H9 (cell line): ENCODE results near the gene EFHD2. TPM values are rescaled to one million over a fixed set of nuclear protein-coding genes. Genes with fewer than 3 reads are reported as not detected.

Experiments
- DNase-seq: peaks from one replicate; pipeline ENCODE4 v3.0.0-alpha.2; 2017
- H2AFZ ChIP-seq: one replicate; pipeline ENCODE4 v1.6.1; 2013; ENCODE audit warnings: mild to moderate bottlenecking, low read length, control low read depth, moderate library complexity
- H2AK5ac ChIP-seq: 2 replicates; pipeline ENCODE4 v1.6.1; 2013; ENCODE audit warnings: low read length, control low read depth, mixed read lengths; ENCODE audit not compliant: insufficient read length
- H2BK120ac ChIP-seq: one replicate; pipeline ENCODE4 v1.6.1; 2013; ENCODE audit warnings: low read depth, mild to moderate bottlenecking, low read length, control low read depth, inconsistent platforms; ENCODE audit not compliant: poor library complexity, severe bottlenecking
- H2BK12ac ChIP-seq: 2 replicates; pipeline ENCODE4 v1.6.1; 2013; ENCODE audit warnings: low read length, control low read depth, mixed read lengths, low read depth; ENCODE audit not compliant: insufficient read length
- H2BK15ac ChIP-seq: 2 replicates; pipeline ENCODE4 v1.6.1; 2013; ENCODE audit warnings: low read depth, low read length, control low read depth
- H2BK20ac ChIP-seq: one replicate; pipeline ENCODE4 v1.6.1; 2013; ENCODE audit warnings: low read depth, mild to moderate bottlenecking, low read length, control low read depth, inconsistent platforms; ENCODE audit not compliant: poor library complexity, severe bottlenecking
- H2BK5ac ChIP-seq: 2 replicates; pipeline ENCODE4 v1.6.1; 2013; ENCODE audit warnings: low read length, control low read depth, mixed read lengths; ENCODE audit not compliant: insufficient read length
- H3K14ac ChIP-seq: 2 replicates; pipeline ENCODE4 v1.6.1; 2013; ENCODE audit warnings: low read length, control low read depth; ENCODE audit not compliant: insufficient read depth
- H3K18ac ChIP-seq: 2 replicates; pipeline ENCODE4 v1.6.1; 2013; ENCODE audit warnings: low read depth, mild to moderate bottlenecking, mixed read lengths, low read length, control low read depth; ENCODE audit not compliant: insufficient read length
- H3K23ac ChIP-seq: 2 replicates; pipeline ENCODE4 v1.6.1; 2013; ENCODE audit warnings: low read length, control low read depth, mixed read lengths, low read depth; ENCODE audit not compliant: insufficient read length
- H3K23me2 ChIP-seq: 2 replicates; pipeline ENCODE4 v1.6.1; 2013; ENCODE audit warnings: low read depth, mild to moderate bottlenecking, mixed read lengths, low read length, control low read depth; ENCODE audit not compliant: insufficient read length, poor library complexity, severe bottlenecking
- H3K27ac ChIP-seq: 2 replicates; pipeline ENCODE4 v1.5.1; 2013; ENCODE audit warnings: low read length, control low read depth, mixed read lengths, low read depth; ENCODE audit not compliant: insufficient read length
- H3K27me3 ChIP-seq: 2 replicates; pipeline ENCODE4 v1.6.1; 2013; ENCODE audit warnings: low read length, control low read depth, inconsistent platforms; ENCODE audit not compliant: insufficient read depth
- H3K4ac ChIP-seq: 2 replicates; pipeline ENCODE4 v1.6.1; 2013; ENCODE audit warnings: low read depth, mild to moderate bottlenecking, control low read depth, inconsistent platforms, low read length, moderate library complexity
- H3K4me1 ChIP-seq: 2 replicates; pipeline ENCODE4 v1.6.1; 2013; ENCODE audit warnings: low read length, control low read depth, inconsistent platforms; ENCODE audit not compliant: insufficient read depth
- H3K4me2 ChIP-seq: 2 replicates; pipeline ENCODE4 v1.6.1; 2013; ENCODE audit warnings: low read length, control low read depth, mixed read lengths; ENCODE audit not compliant: insufficient read length, insufficient read depth
- H3K56ac ChIP-seq: 2 replicates; pipeline ENCODE4 v1.6.1; 2013; ENCODE audit warnings: low read depth, mild to moderate bottlenecking, mixed read lengths, low read length, control low read depth; ENCODE audit not compliant: insufficient read length
- H3K79me1 ChIP-seq: 2 replicates; pipeline ENCODE4 v1.6.1; 2013; ENCODE audit warnings: low read depth, mild to moderate bottlenecking, moderate library complexity, low read length, control low read depth, inconsistent platforms; ENCODE audit not compliant: insufficient read depth, poor library complexity, severe bottlenecking
- H3K79me2 ChIP-seq: 2 replicates; pipeline ENCODE4 v1.6.1; 2013; ENCODE audit warnings: low read length, control low read depth, inconsistent platforms; ENCODE audit not compliant: insufficient read depth
- H3K9ac ChIP-seq: 2 replicates; pipeline ENCODE4 v1.6.1; 2013; ENCODE audit warnings: low read length, control low read depth, mixed read lengths; ENCODE audit not compliant: insufficient read length; ENCODE audit errors: extremely low read depth
- H3K9me3 ChIP-seq: one replicate; pipeline ENCODE4 v1.6.1; 2013; ENCODE audit warnings: low read depth, low read length, inconsistent platforms; ENCODE audit not compliant: control insufficient read depth
- H3T11ph ChIP-seq: one replicate; pipeline ENCODE4 v1.6.1; 2013; ENCODE audit warnings: mild to moderate bottlenecking, low read length, control low read depth, inconsistent platforms
- H4K20me1 ChIP-seq: one replicate; pipeline ENCODE4 v1.6.1; 2013; ENCODE audit not compliant: control insufficient read depth, insufficient read length, insufficient read depth
- H4K5ac ChIP-seq: 2 replicates; pipeline ENCODE4 v1.6.1; 2013; ENCODE audit warnings: low read depth, mild to moderate bottlenecking, mixed read lengths, low read length, control low read depth; ENCODE audit not compliant: insufficient read length
- H4K8ac ChIP-seq: replicated peaks from 2 replicates; pipeline ENCODE4 v1.6.1; 2013; ENCODE audit warnings: low read length, control low read depth, mixed read lengths, low read depth; ENCODE audit not compliant: insufficient read length
- H4K91ac ChIP-seq: 2 replicates; pipeline ENCODE4 v1.6.1; 2013; ENCODE audit warnings: low read depth, mild to moderate bottlenecking, moderate library complexity, mixed read lengths, low read length, control low read depth; ENCODE audit not compliant: insufficient read length
- H3K27ac Mint-ChIP-seq, 3 experiments: 2 replicates in 2 of 3; 3 replicates in 1 of 3; pipeline ENCODE4 v1.8.0; 2020 to 2021; ENCODE audit warnings: mixed read lengths in 3 of 3, mild to moderate bottlenecking in 1 of 3, moderate library complexity in 1 of 3
- H3K27me3 Mint-ChIP-seq: 2 replicates; pipeline ENCODE4 v1.8.0; 2021; ENCODE audit warnings: low read depth, mild to moderate bottlenecking, moderate library complexity, mixed read lengths
- H3K36me3 Mint-ChIP-seq, 3 experiments: 2 replicates in 2 of 3; 3 replicates in 1 of 3; pipeline ENCODE4 v1.8.0; 2020 to 2021; ENCODE audit warnings: low read depth in 3 of 3, mixed read lengths in 3 of 3; ENCODE audit not compliant: insufficient read depth in 1 of 3
- H3K4me1 Mint-ChIP-seq, 2 experiments: 2 replicates each; pipeline ENCODE4 v1.8.0; 2020; ENCODE audit warnings: mixed read lengths in 2 of 2
- H3K4me3 Mint-ChIP-seq, 2 experiments: 2 replicates in 1 of 2; 3 replicates in 1 of 2; pipeline ENCODE4 v1.8.0; 2020 to 2021; ENCODE audit warnings: mild to moderate bottlenecking in 2 of 2, mixed read lengths in 2 of 2, moderate library complexity in 1 of 2
- H3K9me3 Mint-ChIP-seq, 2 experiments: 2 replicates in 1 of 2; 3 replicates in 1 of 2; pipeline ENCODE4 v1.8.0; 2020; ENCODE audit warnings: mild to moderate bottlenecking in 2 of 2, mixed read lengths in 2 of 2, moderate library complexity in 1 of 2
- WGBS: extraction: QIAGEN DNeasy Blood & Tissue Kit; methylation state at CpG from one replicate; pipeline ENCODE4 v1.1.7; 2013; ENCODE audit warnings: missing lambda C conversion rate, low lambda C conversion rate, mixed read lengths; ENCODE audit not compliant: insufficient read length; ENCODE audit errors: extremely low coverage; 5-methylcytosine and 5-hydroxymethylcytosine counted together
- total RNA-seq: library from RNA; stranded (reverse); gene quantifications from 2 replicates; pipeline ENCODE4 v1.2.1, GENCODE V29; 2021
- TF ChIP-seq, protein P1 (sequence below): fragments of 200-600 bp; sonication (generic); conservative IDR thresholded peaks from 3 replicates; pipeline ENCODE4 v1.8.0; 2021; ENCODE audit warnings: antibody characterized with exemption, mild to moderate bottlenecking

Gene EFHD2
- total RNA-seq, 1 experiment from 2014 or later: 16.5 TPM

DNA sequence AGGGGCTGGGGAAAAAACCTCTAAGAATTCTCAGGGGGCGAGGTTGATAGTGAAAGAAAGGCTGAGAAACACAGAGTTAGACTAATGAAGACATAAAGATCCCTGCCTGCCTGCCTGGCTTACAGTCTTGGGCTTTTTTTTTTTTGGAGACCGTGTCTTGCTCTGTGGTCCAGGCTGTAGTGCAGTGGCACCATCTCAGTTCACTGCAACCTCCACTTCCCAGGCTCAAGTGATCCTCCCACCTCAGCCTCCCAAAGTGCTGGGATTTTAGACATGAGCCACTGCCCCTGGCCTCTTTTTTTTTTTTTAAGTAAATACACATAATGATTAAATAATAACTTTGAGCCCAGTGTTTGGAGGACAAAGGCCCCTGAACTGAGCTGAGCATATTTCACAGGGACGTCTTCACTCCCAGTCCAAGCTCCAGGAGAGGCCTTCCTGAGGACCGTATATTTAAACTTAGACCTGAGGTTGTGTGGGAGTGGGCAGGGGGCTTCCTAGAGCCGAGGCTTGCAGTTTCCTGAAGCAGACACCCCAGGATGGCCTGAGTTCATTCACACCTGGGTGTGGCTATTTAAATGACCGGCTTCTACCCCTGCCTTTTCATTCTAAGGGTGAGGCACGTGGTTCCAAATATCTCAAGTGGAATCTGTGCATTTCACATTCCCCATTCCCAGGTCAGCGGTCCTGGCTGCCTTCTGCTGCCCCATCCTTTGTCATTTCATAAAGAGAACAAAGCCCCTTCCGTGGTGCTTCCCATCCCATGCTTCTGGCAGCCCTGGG is 16.0 kb upstream of the EFHD2 start:
- no peak overlapping the region for H3K4ac ChIP-seq
- H3K27me3 Mint-ChIP-seq: peaks cover 45% of the 10 kb centered on the region
- no peak overlapping the region for H3K56ac ChIP-seq
- no peak overlapping the region for H2BK120ac ChIP-seq
- TF ChIP-seq, protein P1, sequence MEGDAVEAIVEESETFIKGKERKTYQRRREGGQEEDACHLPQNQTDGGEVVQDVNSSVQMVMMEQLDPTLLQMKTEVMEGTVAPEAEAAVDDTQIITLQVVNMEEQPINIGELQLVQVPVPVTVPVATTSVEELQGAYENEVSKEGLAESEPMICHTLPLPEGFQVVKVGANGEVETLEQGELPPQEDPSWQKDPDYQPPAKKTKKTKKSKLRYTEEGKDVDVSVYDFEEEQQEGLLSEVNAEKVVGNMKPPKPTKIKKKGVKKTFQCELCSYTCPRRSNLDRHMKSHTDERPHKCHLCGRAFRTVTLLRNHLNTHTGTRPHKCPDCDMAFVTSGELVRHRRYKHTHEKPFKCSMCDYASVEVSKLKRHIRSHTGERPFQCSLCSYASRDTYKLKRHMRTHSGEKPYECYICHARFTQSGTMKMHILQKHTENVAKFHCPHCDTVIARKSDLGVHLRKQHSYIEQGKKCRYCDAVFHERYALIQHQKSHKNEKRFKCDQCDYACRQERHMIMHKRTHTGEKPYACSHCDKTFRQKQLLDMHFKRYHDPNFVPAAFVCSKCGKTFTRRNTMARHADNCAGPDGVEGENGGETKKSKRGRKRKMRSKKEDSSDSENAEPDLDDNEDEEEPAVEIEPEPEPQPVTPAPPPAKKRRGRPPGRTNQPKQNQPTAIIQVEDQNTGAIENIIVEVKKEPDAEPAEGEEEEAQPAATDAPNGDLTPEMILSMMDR: no peak
- H3K14ac ChIP-seq: no peak overlapping the region
- no peak for DNase-seq
- H4K91ac ChIP-seq: no peak overlapping the region
- no peak overlapping the region for H2AFZ ChIP-seq
- no peaks in the 10 kb centered on the region for H3K23me2 ChIP-seq
- no peak overlapping the region for H3T11ph ChIP-seq
- H3K27me3 ChIP-seq: no peaks in the 10 kb centered on the region; the same call in 1 of the 2 replicates
- no peak overlapping the region for H3K23ac ChIP-seq
- no peak overlapping the region for H3K4me3 Mint-ChIP-seq
- no peaks in the 10 kb centered on the region for H3K79me2 ChIP-seq
- no CpG with 5 or more reads among the region's 9 CpGs for WGBS
- H2BK15ac ChIP-seq: no peak overlapping the region
- no peak overlapping the region for H3K18ac ChIP-seq
- H2BK12ac ChIP-seq: no peak overlapping the region
- H3K4me1 Mint-ChIP-seq: peaks cover 12 to 15% of the 10 kb centered on the region in 2 experiments
- H2BK5ac ChIP-seq: no peak overlapping the region
- H2AK5ac ChIP-seq: no peak overlapping the region
- no peak overlapping the region for H3K27ac ChIP-seq
- H3K4me2 ChIP-seq: no peak overlapping the region
- H4K20me1 ChIP-seq: no peaks in the 10 kb centered on the region
- H2BK20ac ChIP-seq: no peak overlapping the region
- H4K8ac ChIP-seq: no peak overlapping the region
- H3K4me1 ChIP-seq: no peaks in the 10 kb centered on the region; the same call in 1 of the 2 replicates
- no peak overlapping the region for H4K5ac ChIP-seq
- peaks cover 4% of the 10 kb centered on the region in 3 experiments; a peak in 4 of 7 replicates for H3K36me3 Mint-ChIP-seq
- peaks cover 0 to 5% of the 10 kb centered on the region in 2 experiments; a peak in 3 of 5 replicates for H3K9me3 Mint-ChIP-seq
- H3K9me3 ChIP-seq: no peaks in the 10 kb centered on the region
- no peak overlapping the region; a peak in 1 of 7 replicates for H3K27ac Mint-ChIP-seq
- H3K9ac ChIP-seq: no peak overlapping the region
- no peaks in the 10 kb centered on the region for H3K79me1 ChIP-seq
